SK-N-SH treated with all-trans-retinoic acid at 6 μM for 48 hours (cell line): ENCODE measurements around the gene GRM3.

Source experiments
- ATAC-seq: fragments of 200-7000 bp; cut with Tn5 transposase; 3 replicates; pipeline ENCODE4 v1.9.1; 2020; ENCODE audit warnings: mild to moderate bottlenecking, moderate library complexity
- ARNTL ChIP-seq: fragments of 450-650 bp; formaldehyde crosslinking; IDR thresholded peaks from 2 replicates; pipeline ENCODE4 v1.5.0; 2020; ENCODE audit warnings: low read depth, mild to moderate bottlenecking, moderate library complexity, borderline replicate concordance
- BACH2 ChIP-seq: fragments of 250-450 bp; sonication (Bioruptor Pico); IDR thresholded peaks from 2 replicates; pipeline ENCODE4 v1.9.0; 2021; ENCODE audit warnings: mild to moderate bottlenecking, borderline replicate concordance
- CREB5 ChIP-seq: fragments of 250-450 bp; sonication (Bioruptor Pico); IDR thresholded peaks from 2 replicates; pipeline ENCODE4 v1.5.1; 2020; ENCODE audit warnings: low read depth, mild to moderate bottlenecking, moderate library complexity
- CSDC2 ChIP-seq: fragments of 250-450 bp; sonication (Bioruptor Pico); IDR thresholded peaks from 2 replicates; pipeline ENCODE4 v1.5.0; 2020; ENCODE audit warnings: mild to moderate bottlenecking, moderate library complexity
- ESRRG ChIP-seq: fragments of 250-450 bp; sonication (Bioruptor Pico); IDR thresholded peaks from 2 replicates; pipeline ENCODE4 v1.6.1; 2021; ENCODE audit warnings: mild to moderate bottlenecking
- GLIS3 ChIP-seq: fragments of 250-450 bp; sonication (Bioruptor Pico); IDR thresholded peaks from 2 replicates; pipeline ENCODE4 v1.5.0; 2020; ENCODE audit warnings: mild to moderate bottlenecking, moderate library complexity
- ISL1 ChIP-seq: fragments of 250-450 bp; sonication (Bioruptor Pico); IDR thresholded peaks from 2 replicates; pipeline ENCODE4 v2.1.2; 2022; ENCODE audit warnings: mild to moderate bottlenecking, moderate library complexity
- OSR1 ChIP-seq: fragments of 250-450 bp; sonication (Bioruptor Pico); IDR thresholded peaks from 2 replicates; pipeline ENCODE4 v1.8.0; 2022; ENCODE audit warnings: moderate library complexity, mild to moderate bottlenecking, inconsistent platforms
- PATZ1 ChIP-seq: fragments of 250-450 bp; sonication (Bioruptor Pico); IDR thresholded peaks from 2 replicates; pipeline ENCODE4 v1.8.0; 2020; ENCODE audit warnings: mild to moderate bottlenecking, moderate library complexity, borderline replicate concordance
- PPARA ChIP-seq: fragments of 250-450 bp; sonication (Bioruptor Pico); IDR thresholded peaks from 2 replicates; pipeline ENCODE4 v1.5.0; 2020; ENCODE audit warnings: mild to moderate bottlenecking, borderline replicate concordance
- RARB ChIP-seq: fragments of 250-450 bp; sonication (Bioruptor Pico); IDR thresholded peaks from 2 replicates; pipeline ENCODE4 v1.8.0; 2021; ENCODE audit warnings: mild to moderate bottlenecking, moderate library complexity
- SNAI2 ChIP-seq: fragments of 250-450 bp; sonication (Bioruptor Pico); IDR thresholded peaks from 2 replicates; pipeline ENCODE4 v1.5.0; 2020; ENCODE audit warnings: mild to moderate bottlenecking, moderate library complexity
- TCF4 ChIP-seq: fragments of 250-450 bp; sonication (Bioruptor Pico); IDR thresholded peaks from 2 replicates; pipeline ENCODE4 v1.8.0; 2021; ENCODE audit warnings: mild to moderate bottlenecking, moderate library complexity, borderline replicate concordance
- TOX ChIP-seq: fragments of 250-450 bp; sonication (Bioruptor Pico); IDR thresholded peaks from 2 replicates; pipeline ENCODE4 v1.8.0; 2021; ENCODE audit warnings: mild to moderate bottlenecking, moderate library complexity, borderline replicate concordance
- ZC3H10 ChIP-seq: fragments of 250-450 bp; sonication (Bioruptor Pico); IDR thresholded peaks from 2 replicates; pipeline ENCODE4 v1.5.1; 2021; ENCODE audit warnings: mild to moderate bottlenecking, moderate library complexity
- ZFP3 ChIP-seq: fragments of 250-450 bp; sonication (Bioruptor Pico); IDR thresholded peaks from 2 replicates; pipeline ENCODE4 v1.5.0; 2020; ENCODE audit warnings: mild to moderate bottlenecking, moderate library complexity
- ZFP30 ChIP-seq: fragments of 450-650 bp; formaldehyde crosslinking; IDR thresholded peaks from 2 replicates; pipeline ENCODE4 v1.5.0; 2022; ENCODE audit warnings: mild to moderate bottlenecking, moderate library complexity
- ZNF70 ChIP-seq: fragments of 450-650 bp; formaldehyde crosslinking; IDR thresholded peaks from 2 replicates; pipeline ENCODE4 v1.5.0; 2020; ENCODE audit warnings: mild to moderate bottlenecking, moderate library complexity
- ZNF8 ChIP-seq: fragments of 450-650 bp; formaldehyde crosslinking; IDR thresholded peaks from 2 replicates; pipeline ENCODE4 v1.5.0; 2020; ENCODE audit warnings: mild to moderate bottlenecking, moderate library complexity
- TF ChIP-seq, protein P1 (sequence below): fragments of 250-450 bp; sonication (Bioruptor Pico); IDR thresholded peaks from 2 replicates; pipeline ENCODE4 v1.5.0; 2020; ENCODE audit warnings: mild to moderate bottlenecking, moderate library complexity

GRM3 gene

DNA sequence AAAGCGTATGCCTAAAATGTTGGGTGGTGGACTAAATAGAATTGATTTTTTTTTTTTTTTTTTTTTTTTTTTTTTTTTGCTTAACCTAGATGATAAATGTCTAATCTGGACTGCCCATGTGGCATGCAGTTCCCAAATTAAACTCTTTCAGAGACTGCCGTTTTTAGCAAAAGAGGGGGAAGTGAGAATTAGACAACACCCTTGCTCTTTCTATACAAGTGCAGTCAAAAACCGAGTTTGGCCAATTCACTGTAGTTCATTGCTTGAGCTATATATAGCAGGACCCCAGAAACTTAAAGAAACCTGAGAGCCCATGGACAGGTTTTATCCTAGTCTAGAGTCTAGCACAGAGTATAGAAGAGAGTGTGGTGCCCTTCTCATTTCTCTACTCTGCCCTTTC, 141.9 kb downstream of the GRM3 start:
- no peak for ATAC-seq
- TF ChIP-seq ARNTL (CRISPR knock-in tag) (no peak), ZC3H10 (CRISPR knock-in tag) (no peak), ZNF8 (CRISPR knock-in tag) (no peak), TOX (CRISPR knock-in tag) (no peak), BACH2 (CRISPR knock-in tag) (no peak), PATZ1 (CRISPR knock-in tag) (no peak), ESRRG (no peak), TCF4 (CRISPR knock-in tag) (no peak)
- TF ChIP-seq, all 23 proteins: peak for 0

- TF ChIP-seq TCF4 (CRISPR knock-in tag) (no peak), CSDC2 (CRISPR knock-in tag) (no peak), GLIS3 (no peak), ESRRG (no peak), ZNF70 (CRISPR knock-in tag) (no peak), ARNTL (CRISPR knock-in tag) (no peak), OSR1 (no peak), ZNF8 (CRISPR knock-in tag) (no peak), ZFP3 (CRISPR knock-in tag) (no peak), ISL1 (CRISPR knock-in tag) (no peak), CREB5 (CRISPR knock-in tag) (no peak), ZC3H10 (CRISPR knock-in tag) (no peak), SNAI2 (CRISPR knock-in tag) (no peak), RARB (CRISPR knock-in tag) (no peak), ZFP30 (CRISPR knock-in tag) (no peak), PATZ1 (CRISPR knock-in tag) (no peak), TOX (CRISPR knock-in tag) (no peak), BACH2 (CRISPR knock-in tag) (no peak)
- TF ChIP-seq, protein P1, sequence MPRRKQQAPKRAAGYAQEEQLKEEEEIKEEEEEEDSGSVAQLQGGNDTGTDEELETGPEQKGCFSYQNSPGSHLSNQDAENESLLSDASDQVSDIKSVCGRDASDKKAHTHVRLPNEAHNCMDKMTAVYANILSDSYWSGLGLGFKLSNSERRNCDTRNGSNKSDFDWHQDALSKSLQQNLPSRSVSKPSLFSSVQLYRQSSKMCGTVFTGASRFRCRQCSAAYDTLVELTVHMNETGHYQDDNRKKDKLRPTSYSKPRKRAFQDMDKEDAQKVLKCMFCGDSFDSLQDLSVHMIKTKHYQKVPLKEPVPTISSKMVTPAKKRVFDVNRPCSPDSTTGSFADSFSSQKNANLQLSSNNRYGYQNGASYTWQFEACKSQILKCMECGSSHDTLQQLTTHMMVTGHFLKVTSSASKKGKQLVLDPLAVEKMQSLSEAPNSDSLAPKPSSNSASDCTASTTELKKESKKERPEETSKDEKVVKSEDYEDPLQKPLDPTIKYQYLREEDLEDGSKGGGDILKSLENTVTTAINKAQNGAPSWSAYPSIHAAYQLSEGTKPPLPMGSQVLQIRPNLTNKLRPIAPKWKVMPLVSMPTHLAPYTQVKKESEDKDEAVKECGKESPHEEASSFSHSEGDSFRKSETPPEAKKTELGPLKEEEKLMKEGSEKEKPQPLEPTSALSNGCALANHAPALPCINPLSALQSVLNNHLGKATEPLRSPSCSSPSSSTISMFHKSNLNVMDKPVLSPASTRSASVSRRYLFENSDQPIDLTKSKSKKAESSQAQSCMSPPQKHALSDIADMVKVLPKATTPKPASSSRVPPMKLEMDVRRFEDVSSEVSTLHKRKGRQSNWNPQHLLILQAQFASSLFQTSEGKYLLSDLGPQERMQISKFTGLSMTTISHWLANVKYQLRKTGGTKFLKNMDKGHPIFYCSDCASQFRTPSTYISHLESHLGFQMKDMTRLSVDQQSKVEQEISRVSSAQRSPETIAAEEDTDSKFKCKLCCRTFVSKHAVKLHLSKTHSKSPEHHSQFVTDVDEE (CRISPR knock-in tag) = no peak
- ATAC-seq = no peak
Measured at GRCh38 chr7:86786376-86786775, 142.7 kb downstream of the GRM3 start.

DNA sequence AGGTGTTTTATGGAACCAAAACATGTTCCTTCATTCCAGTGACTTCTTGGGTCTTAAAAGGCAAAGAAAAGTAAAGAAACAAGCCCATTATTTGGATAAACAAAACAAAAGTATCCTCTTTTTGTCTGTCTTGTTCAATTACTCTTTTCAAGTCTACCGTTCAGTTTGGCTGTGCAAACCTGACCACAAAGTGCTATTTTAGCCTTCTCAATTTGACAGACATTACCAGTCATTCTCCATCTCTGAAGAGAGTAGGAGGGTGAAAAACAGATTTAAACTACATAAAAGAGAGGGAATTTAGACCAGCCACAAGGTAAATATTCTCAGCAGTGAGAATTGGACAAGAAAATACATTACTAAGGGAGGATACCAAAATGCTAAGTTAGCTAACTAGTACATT, 145.2 kb downstream of the GRM3 start:
- no peak for ATAC-seq
- no peak for TF ChIP-seq PPARA (CRISPR knock-in tag)
- TF ChIP-seq OSR1 = no peak
- TF ChIP-seq PATZ1 (CRISPR knock-in tag) = no peak
- TF ChIP-seq BACH2 (CRISPR knock-in tag) = no peak
- TF ChIP-seq CSDC2 (CRISPR knock-in tag) = no peak
- no peak for TF ChIP-seq GLIS3
- TF ChIP-seq, protein P1 (CRISPR knock-in tag) = no peak
- no peak for TF ChIP-seq ARNTL (CRISPR knock-in tag)
- no peak for TF ChIP-seq ISL1 (CRISPR knock-in tag)
- TF ChIP-seq TOX (CRISPR knock-in tag) = no peak
- no peak for TF ChIP-seq CREB5 (CRISPR knock-in tag)
- TF ChIP-seq ESRRG = no peak
- no peak for TF ChIP-seq ZFP3 (CRISPR knock-in tag)
- no peak for TF ChIP-seq ZNF8 (CRISPR knock-in tag)
